Endodermal cell (in vitro differentiated cells): ENCODE data around the gene TRAF3IP1. TPM values are rescaled to one million over a fixed set of nuclear protein-coding genes. Genes with fewer than 3 reads are reported as not detected.

Experiments used
- DNase-seq: peaks from one replicate; pipeline ENCODE4 v3.0.0-alpha.2; 2017
- H3K27ac ChIP-seq: 2 replicates; pipeline ENCODE4 v1.5.1; 2013; ENCODE audit warnings: mild to moderate bottlenecking, low read depth, low read length, moderate library complexity
- H3K27me3 ChIP-seq: 2 replicates; pipeline ENCODE4 v1.6.1; 2013; ENCODE audit warnings: mild to moderate bottlenecking, low read length, moderate library complexity; ENCODE audit not compliant: insufficient read depth, control insufficient read depth, poor library complexity, severe bottlenecking
- H3K36me3 ChIP-seq: 2 replicates; pipeline ENCODE4 v1.7.0; 2013; ENCODE audit warnings: mild to moderate bottlenecking, low read length, moderate library complexity; ENCODE audit not compliant: control insufficient read depth, insufficient read depth
- H3K4me1 ChIP-seq: one replicate; pipeline ENCODE4 v1.7.0; 2013; ENCODE audit warnings: low read length; ENCODE audit not compliant: control insufficient read depth, insufficient read depth
- H3K4me3 ChIP-seq: 2 replicates; pipeline ENCODE4 v1.5.1; 2013; ENCODE audit warnings: mild to moderate bottlenecking, low read length, moderate library complexity
- H3K9ac ChIP-seq: 2 replicates; pipeline ENCODE4 v1.6.1; 2013; ENCODE audit warnings: mild to moderate bottlenecking, low read length, moderate library complexity; ENCODE audit not compliant: poor library complexity, severe bottlenecking; ENCODE audit errors: extremely low read depth
- H3K9me3 ChIP-seq: 2 replicates; pipeline ENCODE4 v1.6.1; 2013; ENCODE audit warnings: mild to moderate bottlenecking, low read length, moderate library complexity; ENCODE audit not compliant: control insufficient read depth
- H3K27ac Mint-ChIP-seq: 2 replicates; pipeline ENCODE4 v1.8.0; 2020; ENCODE audit warnings: mixed read lengths
- H3K27me3 Mint-ChIP-seq: 2 replicates; pipeline ENCODE4 v1.8.0; 2021; ENCODE audit warnings: mild to moderate bottlenecking, mixed read lengths; ENCODE audit not compliant: insufficient read depth
- H3K36me3 Mint-ChIP-seq: 2 replicates; pipeline ENCODE4 v1.8.0; 2020; ENCODE audit warnings: low read depth, mixed read lengths
- H3K4me1 Mint-ChIP-seq: 2 replicates; pipeline ENCODE4 v1.8.0; 2020; ENCODE audit warnings: mixed read lengths
- H3K4me3 Mint-ChIP-seq: 2 replicates; pipeline ENCODE4 v1.8.0; 2020; ENCODE audit warnings: mild to moderate bottlenecking, moderate library complexity, mixed read lengths
- H3K9me3 Mint-ChIP-seq: 2 replicates; pipeline ENCODE4 v1.8.0; 2020; ENCODE audit warnings: mild to moderate bottlenecking, mixed read lengths
- CTCF ChIP-seq: fragments of 200-600 bp; sonication (generic); conservative IDR thresholded peaks from 2 replicates; pipeline ENCODE4 v1.5.0; 2021; ENCODE audit warnings: antibody characterized with exemption, mild to moderate bottlenecking
- WGBS, 2 experiments: methylation state at CpG; one replicate each; pipeline versions ENCODE4 v1.1.5 to v1.1.7; 2013; ENCODE audit warnings: missing lambda C conversion rate in 2 of 2, mixed read lengths in 1 of 2; ENCODE audit not compliant: insufficient coverage in 1 of 2, insufficient read length in 1 of 2; 5-methylcytosine and 5-hydroxymethylcytosine counted together
- total RNA-seq, 2 donors: library from RNA; stranded (reverse); fragmentation: NEBNext Ultra II Directional in 1 of 2; extraction: Animal tissue kit (Norgen Biotek cat#: 25700) in 1 of 2; gene quantifications; 2 replicates in 1 of 2; 3 replicates in 1 of 2; pipeline ENCODE4 v1.2.1, GENCODE V29; 2021

TRAF3IP1 gene
- total RNA-seq, 2 donors from 2014 or later, result 21.9 to 28.3 TPM

- no peaks in the 10 kb centered on the region for H3K36me3 ChIP-seq
- H3K27ac Mint-ChIP-seq, result peak overlapping the region; percentile 48
- H3K27me3 Mint-ChIP-seq, result no peaks in the 10 kb centered on the region
- 75 to 81% methylated on average over 15 to 16 of the region's 16 CpGs for WGBS, 2 experiments
- H3K4me3 Mint-ChIP-seq, result no peak overlapping the region
- H3K9ac ChIP-seq, result no peak overlapping the region
- TF ChIP-seq CTCF, result no peak
- no peak overlapping the region for H3K4me3 ChIP-seq
- H3K4me1 Mint-ChIP-seq, result peaks cover 18% of the 10 kb centered on the region
- no peaks in the 10 kb centered on the region for H3K4me1 ChIP-seq
- H3K9me3 Mint-ChIP-seq, result peaks cover 7% of the 10 kb centered on the region
- peaks cover 1% of the 10 kb centered on the region for H3K36me3 Mint-ChIP-seq
- DNase-seq, result peak; percentile 67
- H3K27ac ChIP-seq, result no peak overlapping the region
- no peaks in the 10 kb centered on the region for H3K27me3 ChIP-seq
- H3K9me3 ChIP-seq, result peaks cover 1% of the 10 kb centered on the region
Measured at GRCh38 chr2:238420878-238421694, 100.8 kb downstream of the TRAF3IP1 start.

GRCh38 chr2:238421695-238422035, 101.3 kb downstream of the TRAF3IP1 start:
- Mint-ChIP-seq H3K4me1 (peaks cover 18% of the 10 kb centered on the region), H3K27me3 (no peaks in the 10 kb centered on the region), H3K9me3 (peaks cover 2% of the 10 kb centered on the region), H3K27ac (no peak overlapping the region), H3K4me3 (no peak overlapping the region), H3K36me3 (no peaks in the 10 kb centered on the region)
- no peaks in the 10 kb centered on the region for H3K36me3 ChIP-seq
- 75 to 87% methylated on average over 13 to 18 of the region's 18 CpGs for WGBS, 2 experiments
- TF ChIP-seq CTCF, result no peak
- no peak for DNase-seq
- H3K4me3 ChIP-seq, result no peak overlapping the region
- H3K27ac ChIP-seq, result no peak overlapping the region
- no peak overlapping the region for H3K9ac ChIP-seq
- H3K4me1 ChIP-seq, result no peaks in the 10 kb centered on the region
- no peaks in the 10 kb centered on the region for H3K27me3 ChIP-seq
- no peaks in the 10 kb centered on the region for H3K9me3 ChIP-seq

GRCh38 chr2:238422285-238422684, 102.0 kb downstream of the TRAF3IP1 start:
- no peaks in the 10 kb centered on the region for H3K4me1 ChIP-seq
- peak overlapping the region; percentile 58 for H3K27ac Mint-ChIP-seq

More at GRCh38 chr2:238422285-238422684, 102.0 kb downstream of the TRAF3IP1 start:
- TF ChIP-seq CTCF, result no peak
- Mint-ChIP-seq H3K27me3 (no peaks in the 10 kb centered on the region), H3K4me1 (peaks cover 18% of the 10 kb centered on the region), H3K4me3 (no peak overlapping the region), H3K9me3 (no peaks in the 10 kb centered on the region), H3K36me3 (no peaks in the 10 kb centered on the region)
- H3K27ac ChIP-seq, result no peak overlapping the region
- no peaks in the 10 kb centered on the region for H3K9me3 ChIP-seq
- WGBS, 2 experiments, result 94 to 95% methylated on average over 7 to 10 of the region's 10 CpGs
- DNase-seq, result no peak
- H3K9ac ChIP-seq, result no peak overlapping the region
- H3K27me3 ChIP-seq, result no peaks in the 10 kb centered on the region
- no peak overlapping the region for H3K4me3 ChIP-seq
- H3K36me3 ChIP-seq, result no peaks in the 10 kb centered on the region
